IMR-90 (cell line): ENCODE data around the gene KBTBD12. TPM values are rescaled to one million over a fixed set of nuclear protein-coding genes. Genes with fewer than 3 reads are reported as not detected.

Experiments used
- ATAC-seq: fragments of 200-7000 bp; cut with Tn5 transposase; 2 replicates; pipeline ENCODE4 v1.9.1; 2020; ENCODE audit warnings: low read depth, mild to moderate bottlenecking, moderate library complexity
- BruUV-seq: library from RNA; stranded (reverse); fragments of 400-500 nt; replicated peaks from 2 replicates; lab custom pipeline; 2021; lab: Mats Ljungman, UMichigan
- CTCF ChIA-PET: fragments of 300-600 bp; formaldehyde crosslinking; extraction: SDS; loops from one replicate; lab custom pipeline; 2021; ENCODE audit warnings: antibody characterized with exemption; lab: Yijun Ruan, JAX
- POLR2A ChIA-PET: fragments of 300-600 bp; sonication (Branson Sonifier 250); formaldehyde crosslinking; loops from one replicate; lab custom pipeline; 2022; ENCODE audit warnings: antibody characterized with exemption; ENCODE audit not compliant: unreplicated experiment; lab: Charles Lee
- DNase-seq: peaks from one replicate; pipeline ENCODE4 v3.0.0; 2013
- H2AFZ ChIP-seq: replicated peaks from 2 replicates; pipeline ENCODE3; 2013; ENCODE audit warnings: low read length, mild to moderate bottlenecking; ENCODE audit not compliant: poor library complexity
- H2AK5ac ChIP-seq: 2 replicates; pipeline ENCODE4 v1.6.1; 2013; ENCODE audit warnings: low read depth, low read length, inconsistent platforms
- H2AK9ac ChIP-seq: replicated peaks from 2 replicates; pipeline ENCODE3; 2013; ENCODE audit warnings: mild to moderate bottlenecking, low read depth, low read length, moderate library complexity; ENCODE audit not compliant: poor library complexity
- H2BK120ac ChIP-seq: 2 replicates; pipeline ENCODE4 v1.6.1; 2013; ENCODE audit warnings: low read depth, low read length, inconsistent platforms
- H2BK15ac ChIP-seq: 3 replicates; pipeline ENCODE4 v1.6.1; 2013; ENCODE audit warnings: low read depth, low read length, inconsistent platforms
- H2BK20ac ChIP-seq: 2 replicates; pipeline ENCODE4 v1.6.1; 2013; ENCODE audit warnings: low read depth, mild to moderate bottlenecking, inconsistent platforms, low read length, moderate library complexity
- H2BK5ac ChIP-seq: 2 replicates; pipeline ENCODE4 v1.6.1; 2013; ENCODE audit warnings: mild to moderate bottlenecking, low read depth, low read length, inconsistent platforms; ENCODE audit not compliant: poor library complexity, severe bottlenecking
- H3K14ac ChIP-seq: replicated peaks from 2 replicates; pipeline ENCODE4 v1.6.1; 2013; ENCODE audit warnings: low read depth, low read length, inconsistent platforms
- H3K18ac ChIP-seq: 2 replicates; pipeline ENCODE4 v1.6.1; 2013; ENCODE audit warnings: low read depth, low read length, control low read depth
- H3K23ac ChIP-seq: 2 replicates; pipeline ENCODE4 v1.6.1; 2013; ENCODE audit warnings: low read depth, low read length, inconsistent platforms
- H3K27ac ChIP-seq: 2 replicates; pipeline ENCODE4 v1.5.1; 2013; ENCODE audit warnings: mild to moderate bottlenecking, control low read depth, low read length; ENCODE audit not compliant: insufficient read depth
- H3K27me3 ChIP-seq: 2 replicates; pipeline ENCODE4 v1.6.1; 2013; ENCODE audit warnings: low read length; ENCODE audit not compliant: control insufficient read depth, insufficient read depth
- H3K36me3 ChIP-seq: 2 replicates; pipeline ENCODE4 v1.6.1; 2013; ENCODE audit warnings: low read length, mixed read lengths; ENCODE audit not compliant: control insufficient read depth, insufficient read depth
- H3K4ac ChIP-seq: 2 replicates; pipeline ENCODE4 v1.6.1; 2013; ENCODE audit warnings: low read depth, low read length, inconsistent platforms
- H3K4me1 ChIP-seq: 2 replicates; pipeline ENCODE4 v1.6.1; 2013; ENCODE audit warnings: low read length, mixed read lengths; ENCODE audit not compliant: control insufficient read depth, insufficient read depth
- H3K4me2 ChIP-seq: 2 replicates; pipeline ENCODE4 v1.6.1; 2013; ENCODE audit warnings: low read depth, mild to moderate bottlenecking, control low read depth, low read length, moderate library complexity
- H3K4me3 ChIP-seq: 2 replicates; pipeline ENCODE4 v1.5.1; 2013; ENCODE audit warnings: low read depth, mild to moderate bottlenecking, control low read depth, low read length, moderate library complexity; ENCODE audit not compliant: insufficient read depth
- H3K56ac ChIP-seq: 2 replicates; pipeline ENCODE4 v1.6.1; 2013; ENCODE audit warnings: low read length, inconsistent platforms; ENCODE audit not compliant: insufficient read depth; ENCODE audit errors: extremely low read depth
- H3K79me1 ChIP-seq, 2 experiments: 2 replicates each; pipeline ENCODE4 v1.6.1; 2013; ENCODE audit warnings: low read length in 2 of 2, inconsistent platforms in 1 of 2, low read depth in 1 of 2
- H3K9ac ChIP-seq: 2 replicates; pipeline ENCODE4 v1.6.1; 2013; ENCODE audit warnings: low read depth, low read length, control low read depth
- H3K9me1 ChIP-seq: 2 replicates; pipeline ENCODE4 v1.6.1; 2013; ENCODE audit warnings: low read length, inconsistent platforms; ENCODE audit not compliant: insufficient read depth
- H3K9me3 ChIP-seq: 2 replicates; pipeline ENCODE4 v1.6.1; 2013; ENCODE audit warnings: low read length; ENCODE audit not compliant: control insufficient read depth, insufficient read depth
- H4K20me1 ChIP-seq: 2 replicates; pipeline ENCODE4 v1.6.1; 2013; ENCODE audit warnings: low read length, inconsistent platforms; ENCODE audit not compliant: insufficient read depth
- H4K5ac ChIP-seq: 2 replicates; pipeline ENCODE4 v1.6.1; 2013; ENCODE audit warnings: mild to moderate bottlenecking, low read depth, low read length, control low read depth
- H4K8ac ChIP-seq, 2 experiments: 2 replicates each; pipeline ENCODE4 v1.6.1; 2013; ENCODE audit warnings: low read depth in 2 of 2, low read length in 2 of 2, control low read depth in 1 of 2, inconsistent platforms in 1 of 2
- H4K91ac ChIP-seq: 2 replicates; pipeline ENCODE4 v1.6.1; 2013; ENCODE audit warnings: low read depth, low read length, inconsistent platforms; ENCODE audit not compliant: insufficient read depth
- BHLHE40 ChIP-seq: fragments of 150-350 bp; IDR thresholded peaks from 2 replicates; pipeline ENCODE4 v1.6.1; 2016; ENCODE audit warnings: mild to moderate bottlenecking, low read depth, low read length
- CEBPB ChIP-seq: IDR thresholded peaks from 2 replicates; pipeline ENCODE4 v1.6.1; 2012; ENCODE audit warnings: low read depth, low read length, improper control_type of control experiment
- CHD1 ChIP-seq: IDR thresholded peaks from 2 replicates; pipeline ENCODE4 v1.6.1; 2012; ENCODE audit warnings: low read depth, low read length, improper control_type of control experiment
- CTCF ChIP-seq: conservative IDR thresholded peaks from 2 replicates; pipeline ENCODE4 v1.5.1; 2012; ENCODE audit warnings: mild to moderate bottlenecking, low read depth, low read length, improper control_type of control experiment
- FOS ChIP-seq: fragments of 150-350 bp; IDR thresholded peaks from 2 replicates; pipeline ENCODE4 v1.6.1; 2016; ENCODE audit warnings: low read depth, low read length
- MAFK ChIP-seq: IDR thresholded peaks from 2 replicates; pipeline ENCODE4 v1.6.1; 2012; ENCODE audit warnings: low read depth, low read length, improper control_type of control experiment
- MAZ ChIP-seq: IDR thresholded peaks from 2 replicates; pipeline ENCODE4 v1.6.1; 2012; ENCODE audit warnings: low read depth, mild to moderate bottlenecking, low read length, improper control_type of control experiment, moderate library complexity, borderline replicate concordance
- POLR2A ChIP-seq: IDR thresholded peaks from 2 replicates; pipeline ENCODE4 v1.6.1; 2012; ENCODE audit warnings: mild to moderate bottlenecking, low read depth, low read length
- RCOR1 ChIP-seq: IDR thresholded peaks from 2 replicates; pipeline ENCODE4 v1.6.1; 2012; ENCODE audit warnings: mild to moderate bottlenecking, low read length, improper control_type of control experiment; ENCODE audit not compliant: insufficient replicate concordance
- USF2 ChIP-seq: fragments of 150-350 bp; IDR thresholded peaks from 2 replicates; pipeline ENCODE4 v1.6.1; 2017; ENCODE audit warnings: mild to moderate bottlenecking, antibody characterized with exemption, low read length, low read depth
- WGBS, 2 experiments: methylation state at CpG; one replicate each; pipeline versions ENCODE4 v1.1.5 to v1.1.7; 2013; ENCODE audit warnings: missing lambda C conversion rate in 2 of 2; ENCODE audit not compliant: insufficient read length in 1 of 2; ENCODE audit errors: extremely low coverage in 2 of 2; 5-methylcytosine and 5-hydroxymethylcytosine counted together
- dilution Hi-C: fragments of 300-500 bp; cut with HindIII; formaldehyde crosslinking; loops from one replicate; pipeline ENCODE4 v1.14.3; 2018; ENCODE audit warnings: low sequenced_read_pairs; ENCODE audit not compliant: unreplicated experiment
- in situ Hi-C: fragments of 300-500 bp; cut with MboI; formaldehyde crosslinking; loops from 3 replicates; pipeline ENCODE4 v1.14.3; 2019; ENCODE audit warnings: low sequenced_read_pairs, inconsistent platforms, mixed read lengths
- intact Hi-C: fragments of 100-400 bp; cut with micrococcal nuclease; formaldehyde crosslinking; loops from 2 replicates; pipeline ENCODE4 v1.10.0; 2022
- polyA plus RNA-seq, 3 experiments: library from polyadenylated mRNA; depleted of rRNA; stranded (reverse); fragments of >200 nt; gene quantifications; 2 replicates each; pipeline ENCODE4 v1.2.3, GENCODE V29; 2012; ENCODE audit warnings: low replicate concordance in 1 of 3
- total RNA-seq: library from RNA; depleted of rRNA; stranded (reverse); fragments of >200 nt; gene quantifications from 2 replicates; pipeline ENCODE4 v1.2.3, GENCODE V29; 2012

The KBTBD12 gene
- total and polyA plus RNA-seq, 2 of the 4 experiments (the other 2 are of a cell fraction), result not detected

- ATAC-seq (no peak), DNase-seq (no peak)
- H4K20me1 ChIP-seq, result no peaks in the 10 kb centered on the region
- in situ Hi-C loops, result no loop called here
- no peak overlapping the region for H3K4me3 ChIP-seq
- H2BK5ac ChIP-seq, result no peak overlapping the region
- no peaks in the 10 kb centered on the region for H3K36me3 ChIP-seq
- no TSS peak for BruUV-seq
- dilution Hi-C loops, result no loop called here
- no peak overlapping the region for H2BK15ac ChIP-seq
- no peak overlapping the region for H4K91ac ChIP-seq
- intact Hi-C loops, result no loop called here
- H3K4ac ChIP-seq, result no peak overlapping the region
- H3K9me1 ChIP-seq, result no peaks in the 10 kb centered on the region
- H3K9ac ChIP-seq, result no peak overlapping the region
- WGBS, 2 experiments, result no CpG with 5 or more reads among the region's 3 CpGs
- no peak overlapping the region for H4K5ac ChIP-seq
- H3K79me1 ChIP-seq, result no peaks in the 10 kb centered on the region
- no peak overlapping the region for H3K4me2 ChIP-seq
- H3K18ac ChIP-seq, result no peak overlapping the region
- H2AFZ ChIP-seq, result no peak overlapping the region
- peaks cover 7% of the 10 kb centered on the region; the same call in 1 of the 2 replicates for H3K9me3 ChIP-seq
- ChIA-PET POLR2A (no interaction called here), CTCF (no interaction called here)
- no peak overlapping the region for H2BK20ac ChIP-seq
- peaks cover 17% of the 10 kb centered on the region for H3K27me3 ChIP-seq
- H2AK9ac ChIP-seq, result no peak overlapping the region
- H3K27ac ChIP-seq, result no peak overlapping the region
- H3K23ac ChIP-seq, result no peak overlapping the region
- H3K4me1 ChIP-seq, result no peaks in the 10 kb centered on the region
- H3K56ac ChIP-seq, result no peak overlapping the region
- H3K14ac ChIP-seq, result no peak overlapping the region
- H2AK5ac ChIP-seq, result no peak overlapping the region
- TF ChIP-seq CTCF, result no peak
- TF ChIP-seq RCOR1, result no peak
- no peak for TF ChIP-seq BHLHE40
- TF ChIP-seq MAFK, result no peak
- TF ChIP-seq POLR2A, result no peak
- TF ChIP-seq CEBPB, result no peak
- TF ChIP-seq USF2, result no peak
- TF ChIP-seq FOS, result no peak
- TF ChIP-seq CHD1, result no peak
- no peak for TF ChIP-seq MAZ
- no peak overlapping the region for H2BK120ac ChIP-seq
- no peak overlapping the region for H4K8ac ChIP-seq
Measured at GRCh38 chr3:127889976-127890650, 24.9 kb upstream of the KBTBD12 start.
